IMR-90 (cell line): Measurements from ENCODE around the gene ZNF565. TPM values are rescaled to one million over a fixed set of nuclear protein-coding genes. Genes with fewer than 3 reads are reported as not detected.

Experiments used
- ATAC-seq: fragments of 200-7000 bp; cut with Tn5 transposase; 2 replicates; pipeline ENCODE4 v1.9.1; 2020; ENCODE audit warnings: low read depth, mild to moderate bottlenecking, moderate library complexity
- BruUV-seq: library from RNA; stranded (reverse); fragments of 400-500 nt; replicated peaks from 2 replicates; lab custom pipeline; 2021; lab: Mats Ljungman, UMichigan
- CTCF ChIA-PET: fragments of 300-600 bp; formaldehyde crosslinking; extraction: SDS; loops from one replicate; lab custom pipeline; 2021; ENCODE audit warnings: antibody characterized with exemption; lab: Yijun Ruan, JAX
- POLR2A ChIA-PET: fragments of 300-600 bp; sonication (Branson Sonifier 250); formaldehyde crosslinking; loops from one replicate; lab custom pipeline; 2022; ENCODE audit warnings: antibody characterized with exemption; ENCODE audit not compliant: unreplicated experiment; lab: Charles Lee
- DNase-seq: peaks from one replicate; pipeline ENCODE4 v3.0.0; 2013
- H2AFZ ChIP-seq: replicated peaks from 2 replicates; pipeline ENCODE3; 2013; ENCODE audit warnings: low read length, mild to moderate bottlenecking; ENCODE audit not compliant: poor library complexity
- H2AK5ac ChIP-seq: 2 replicates; pipeline ENCODE4 v1.6.1; 2013; ENCODE audit warnings: low read depth, low read length, inconsistent platforms
- H2AK9ac ChIP-seq: replicated peaks from 2 replicates; pipeline ENCODE3; 2013; ENCODE audit warnings: mild to moderate bottlenecking, low read depth, low read length, moderate library complexity; ENCODE audit not compliant: poor library complexity
- H2BK120ac ChIP-seq: 2 replicates; pipeline ENCODE4 v1.6.1; 2013; ENCODE audit warnings: low read depth, low read length, inconsistent platforms
- H2BK15ac ChIP-seq: 3 replicates; pipeline ENCODE4 v1.6.1; 2013; ENCODE audit warnings: low read depth, low read length, inconsistent platforms
- H2BK20ac ChIP-seq: 2 replicates; pipeline ENCODE4 v1.6.1; 2013; ENCODE audit warnings: low read depth, mild to moderate bottlenecking, inconsistent platforms, low read length, moderate library complexity
- H2BK5ac ChIP-seq: 2 replicates; pipeline ENCODE4 v1.6.1; 2013; ENCODE audit warnings: mild to moderate bottlenecking, low read depth, low read length, inconsistent platforms; ENCODE audit not compliant: poor library complexity, severe bottlenecking
- H3K14ac ChIP-seq: replicated peaks from 2 replicates; pipeline ENCODE4 v1.6.1; 2013; ENCODE audit warnings: low read depth, low read length, inconsistent platforms
- H3K18ac ChIP-seq: 2 replicates; pipeline ENCODE4 v1.6.1; 2013; ENCODE audit warnings: low read depth, low read length, control low read depth
- H3K23ac ChIP-seq: 2 replicates; pipeline ENCODE4 v1.6.1; 2013; ENCODE audit warnings: low read depth, low read length, inconsistent platforms
- H3K27ac ChIP-seq: 2 replicates; pipeline ENCODE4 v1.5.1; 2013; ENCODE audit warnings: mild to moderate bottlenecking, control low read depth, low read length; ENCODE audit not compliant: insufficient read depth
- H3K27me3 ChIP-seq: 2 replicates; pipeline ENCODE4 v1.6.1; 2013; ENCODE audit warnings: low read length; ENCODE audit not compliant: control insufficient read depth, insufficient read depth
- H3K36me3 ChIP-seq: 2 replicates; pipeline ENCODE4 v1.6.1; 2013; ENCODE audit warnings: low read length, mixed read lengths; ENCODE audit not compliant: control insufficient read depth, insufficient read depth
- H3K4ac ChIP-seq: 2 replicates; pipeline ENCODE4 v1.6.1; 2013; ENCODE audit warnings: low read depth, low read length, inconsistent platforms
- H3K4me1 ChIP-seq: 2 replicates; pipeline ENCODE4 v1.6.1; 2013; ENCODE audit warnings: low read length, mixed read lengths; ENCODE audit not compliant: control insufficient read depth, insufficient read depth
- H3K4me2 ChIP-seq: 2 replicates; pipeline ENCODE4 v1.6.1; 2013; ENCODE audit warnings: low read depth, mild to moderate bottlenecking, control low read depth, low read length, moderate library complexity
- H3K4me3 ChIP-seq: 2 replicates; pipeline ENCODE4 v1.5.1; 2013; ENCODE audit warnings: low read depth, mild to moderate bottlenecking, control low read depth, low read length, moderate library complexity; ENCODE audit not compliant: insufficient read depth
- H3K56ac ChIP-seq: 2 replicates; pipeline ENCODE4 v1.6.1; 2013; ENCODE audit warnings: low read length, inconsistent platforms; ENCODE audit not compliant: insufficient read depth; ENCODE audit errors: extremely low read depth
- H3K79me1 ChIP-seq, 2 experiments: 2 replicates each; pipeline ENCODE4 v1.6.1; 2013; ENCODE audit warnings: low read length in 2 of 2, inconsistent platforms in 1 of 2, low read depth in 1 of 2
- H3K9ac ChIP-seq: 2 replicates; pipeline ENCODE4 v1.6.1; 2013; ENCODE audit warnings: low read depth, low read length, control low read depth
- H3K9me1 ChIP-seq: 2 replicates; pipeline ENCODE4 v1.6.1; 2013; ENCODE audit warnings: low read length, inconsistent platforms; ENCODE audit not compliant: insufficient read depth
- H3K9me3 ChIP-seq: 2 replicates; pipeline ENCODE4 v1.6.1; 2013; ENCODE audit warnings: low read length; ENCODE audit not compliant: control insufficient read depth, insufficient read depth
- H4K20me1 ChIP-seq: 2 replicates; pipeline ENCODE4 v1.6.1; 2013; ENCODE audit warnings: low read length, inconsistent platforms; ENCODE audit not compliant: insufficient read depth
- H4K5ac ChIP-seq: 2 replicates; pipeline ENCODE4 v1.6.1; 2013; ENCODE audit warnings: mild to moderate bottlenecking, low read depth, low read length, control low read depth
- H4K8ac ChIP-seq, 2 experiments: 2 replicates each; pipeline ENCODE4 v1.6.1; 2013; ENCODE audit warnings: low read depth in 2 of 2, low read length in 2 of 2, control low read depth in 1 of 2, inconsistent platforms in 1 of 2
- H4K91ac ChIP-seq: 2 replicates; pipeline ENCODE4 v1.6.1; 2013; ENCODE audit warnings: low read depth, low read length, inconsistent platforms; ENCODE audit not compliant: insufficient read depth
- BHLHE40 ChIP-seq: fragments of 150-350 bp; IDR thresholded peaks from 2 replicates; pipeline ENCODE4 v1.6.1; 2016; ENCODE audit warnings: mild to moderate bottlenecking, low read depth, low read length
- CEBPB ChIP-seq: IDR thresholded peaks from 2 replicates; pipeline ENCODE4 v1.6.1; 2012; ENCODE audit warnings: low read depth, low read length, improper control_type of control experiment
- CHD1 ChIP-seq: IDR thresholded peaks from 2 replicates; pipeline ENCODE4 v1.6.1; 2012; ENCODE audit warnings: low read depth, low read length, improper control_type of control experiment
- FOS ChIP-seq: fragments of 150-350 bp; IDR thresholded peaks from 2 replicates; pipeline ENCODE4 v1.6.1; 2016; ENCODE audit warnings: low read depth, low read length
- MAFK ChIP-seq: IDR thresholded peaks from 2 replicates; pipeline ENCODE4 v1.6.1; 2012; ENCODE audit warnings: low read depth, low read length, improper control_type of control experiment
- MAZ ChIP-seq: IDR thresholded peaks from 2 replicates; pipeline ENCODE4 v1.6.1; 2012; ENCODE audit warnings: low read depth, mild to moderate bottlenecking, low read length, improper control_type of control experiment, moderate library complexity, borderline replicate concordance
- MXI1 ChIP-seq: IDR thresholded peaks from 2 replicates; pipeline ENCODE4 v1.6.1; 2012; ENCODE audit warnings: low read depth, mild to moderate bottlenecking, low read length, moderate library complexity, borderline replicate concordance
- NFE2L2 ChIP-seq: fragments of 150-350 bp; IDR thresholded peaks from 2 replicates; pipeline ENCODE4 v1.6.1; 2016; ENCODE audit warnings: low read depth, mild to moderate bottlenecking, low read length
- POLR2A ChIP-seq: IDR thresholded peaks from 2 replicates; pipeline ENCODE4 v1.6.1; 2012; ENCODE audit warnings: mild to moderate bottlenecking, low read depth, low read length
- RAD21 ChIP-seq: IDR thresholded peaks from 2 replicates; pipeline ENCODE4 v1.6.1; 2012; ENCODE audit warnings: low read length, improper control_type of control experiment
- RCOR1 ChIP-seq: IDR thresholded peaks from 2 replicates; pipeline ENCODE4 v1.6.1; 2012; ENCODE audit warnings: mild to moderate bottlenecking, low read length, improper control_type of control experiment; ENCODE audit not compliant: insufficient replicate concordance
- RFX5 ChIP-seq: IDR thresholded peaks from 2 replicates; pipeline ENCODE4 v1.8.0; 2012; ENCODE audit warnings: low read depth, mild to moderate bottlenecking, low read length, moderate library complexity
- SMC3 ChIP-seq: fragments of 150-350 bp; IDR thresholded peaks from 2 replicates; pipeline ENCODE4 v1.6.1; 2016; ENCODE audit warnings: low read depth, mild to moderate bottlenecking, antibody characterized with exemption, low read length, moderate library complexity
- WGBS, 2 experiments: methylation state at CpG; one replicate each; pipeline versions ENCODE4 v1.1.5 to v1.1.7; 2013; ENCODE audit warnings: missing lambda C conversion rate in 2 of 2; ENCODE audit not compliant: insufficient read length in 1 of 2; ENCODE audit errors: extremely low coverage in 2 of 2; 5-methylcytosine and 5-hydroxymethylcytosine counted together
- dilution Hi-C: fragments of 300-500 bp; cut with HindIII; formaldehyde crosslinking; loops from one replicate; pipeline ENCODE4 v1.14.3; 2018; ENCODE audit warnings: low sequenced_read_pairs; ENCODE audit not compliant: unreplicated experiment
- in situ Hi-C: fragments of 300-500 bp; cut with MboI; formaldehyde crosslinking; loops from 3 replicates; pipeline ENCODE4 v1.14.3; 2019; ENCODE audit warnings: low sequenced_read_pairs, inconsistent platforms, mixed read lengths
- intact Hi-C: fragments of 100-400 bp; cut with micrococcal nuclease; formaldehyde crosslinking; loops from 2 replicates; pipeline ENCODE4 v1.10.0; 2022
- polyA plus RNA-seq, 3 experiments: library from polyadenylated mRNA; depleted of rRNA; stranded (reverse); fragments of >200 nt; gene quantifications; 2 replicates each; pipeline ENCODE4 v1.2.3, GENCODE V29; 2012; ENCODE audit warnings: low replicate concordance in 1 of 3
- total RNA-seq: library from RNA; depleted of rRNA; stranded (reverse); fragments of >200 nt; gene quantifications from 2 replicates; pipeline ENCODE4 v1.2.3, GENCODE V29; 2012
- TF ChIP-seq, protein P1 (sequence below): fragments of 150-350 bp; IDR thresholded peaks from 2 replicates; pipeline ENCODE4 v1.6.1; 2017; ENCODE audit warnings: mild to moderate bottlenecking, antibody characterized with exemption, low read length, low read depth
- TF ChIP-seq, protein P2 (sequence below): conservative IDR thresholded peaks from 2 replicates; pipeline ENCODE4 v1.5.1; 2012; ENCODE audit warnings: mild to moderate bottlenecking, low read depth, low read length, improper control_type of control experiment
- TF ChIP-seq, protein P3 (sequence below): fragments of 150-350 bp; IDR thresholded peaks from 2 replicates; pipeline ENCODE4 v1.6.1; 2016; ENCODE audit warnings: low read depth, mild to moderate bottlenecking, low read length, moderate library complexity, borderline replicate concordance

The ZNF565 gene
- total and polyA plus RNA-seq, 2 of the 4 experiments (the other 2 are of a cell fraction), result 2.3 to 7.5 TPM

DNA sequence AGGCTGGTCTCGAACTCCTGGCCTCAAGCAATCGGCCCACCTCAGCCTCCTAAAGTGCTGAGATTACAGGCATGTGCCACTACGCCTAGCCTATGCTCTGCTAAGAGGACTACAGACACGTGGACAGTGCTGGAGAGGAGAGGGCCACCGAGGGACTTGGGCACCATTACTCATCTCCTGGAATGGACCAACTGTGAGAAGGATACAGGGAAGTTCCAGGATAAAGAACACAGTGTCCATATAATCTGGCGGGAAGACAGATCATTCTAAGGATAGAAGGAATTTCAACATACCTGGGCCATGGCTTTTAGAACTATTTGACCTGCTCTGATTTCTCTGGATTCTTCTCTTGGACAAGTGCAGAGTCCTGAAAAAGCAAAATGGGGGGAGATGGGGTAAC lies 12.8 kb downstream of the ZNF565 start:
- BruUV-seq, result no TSS peak
- H2BK120ac ChIP-seq, result no peak overlapping the region
- H3K27ac ChIP-seq, result no peak overlapping the region
- no peak overlapping the region for H3K23ac ChIP-seq
- no peak overlapping the region for H2BK20ac ChIP-seq
- no peak overlapping the region for H3K4me2 ChIP-seq
- peaks cover 7% of the 10 kb centered on the region for H3K36me3 ChIP-seq
- no peak overlapping the region for H4K91ac ChIP-seq
- ChIA-PET POLR2A (no interaction called here), CTCF (no interaction called here)
- TF ChIP-seq FOS (no peak), MAFK (no peak), RAD21 (no peak), RFX5 (no peak), CEBPB (no peak), RCOR1 (no peak), MAZ (no peak), MXI1 (no peak), CHD1 (no peak), POLR2A (no peak), SMC3 (no peak), BHLHE40 (no peak), NFE2L2 (no peak)
- TF ChIP-seq, protein P1, sequence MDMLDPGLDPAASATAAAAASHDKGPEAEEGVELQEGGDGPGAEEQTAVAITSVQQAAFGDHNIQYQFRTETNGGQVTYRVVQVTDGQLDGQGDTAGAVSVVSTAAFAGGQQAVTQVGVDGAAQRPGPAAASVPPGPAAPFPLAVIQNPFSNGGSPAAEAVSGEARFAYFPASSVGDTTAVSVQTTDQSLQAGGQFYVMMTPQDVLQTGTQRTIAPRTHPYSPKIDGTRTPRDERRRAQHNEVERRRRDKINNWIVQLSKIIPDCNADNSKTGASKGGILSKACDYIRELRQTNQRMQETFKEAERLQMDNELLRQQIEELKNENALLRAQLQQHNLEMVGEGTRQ, result no peak
- TF ChIP-seq, protein P2, sequence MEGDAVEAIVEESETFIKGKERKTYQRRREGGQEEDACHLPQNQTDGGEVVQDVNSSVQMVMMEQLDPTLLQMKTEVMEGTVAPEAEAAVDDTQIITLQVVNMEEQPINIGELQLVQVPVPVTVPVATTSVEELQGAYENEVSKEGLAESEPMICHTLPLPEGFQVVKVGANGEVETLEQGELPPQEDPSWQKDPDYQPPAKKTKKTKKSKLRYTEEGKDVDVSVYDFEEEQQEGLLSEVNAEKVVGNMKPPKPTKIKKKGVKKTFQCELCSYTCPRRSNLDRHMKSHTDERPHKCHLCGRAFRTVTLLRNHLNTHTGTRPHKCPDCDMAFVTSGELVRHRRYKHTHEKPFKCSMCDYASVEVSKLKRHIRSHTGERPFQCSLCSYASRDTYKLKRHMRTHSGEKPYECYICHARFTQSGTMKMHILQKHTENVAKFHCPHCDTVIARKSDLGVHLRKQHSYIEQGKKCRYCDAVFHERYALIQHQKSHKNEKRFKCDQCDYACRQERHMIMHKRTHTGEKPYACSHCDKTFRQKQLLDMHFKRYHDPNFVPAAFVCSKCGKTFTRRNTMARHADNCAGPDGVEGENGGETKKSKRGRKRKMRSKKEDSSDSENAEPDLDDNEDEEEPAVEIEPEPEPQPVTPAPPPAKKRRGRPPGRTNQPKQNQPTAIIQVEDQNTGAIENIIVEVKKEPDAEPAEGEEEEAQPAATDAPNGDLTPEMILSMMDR, result no peak
- TF ChIP-seq, protein P3, sequence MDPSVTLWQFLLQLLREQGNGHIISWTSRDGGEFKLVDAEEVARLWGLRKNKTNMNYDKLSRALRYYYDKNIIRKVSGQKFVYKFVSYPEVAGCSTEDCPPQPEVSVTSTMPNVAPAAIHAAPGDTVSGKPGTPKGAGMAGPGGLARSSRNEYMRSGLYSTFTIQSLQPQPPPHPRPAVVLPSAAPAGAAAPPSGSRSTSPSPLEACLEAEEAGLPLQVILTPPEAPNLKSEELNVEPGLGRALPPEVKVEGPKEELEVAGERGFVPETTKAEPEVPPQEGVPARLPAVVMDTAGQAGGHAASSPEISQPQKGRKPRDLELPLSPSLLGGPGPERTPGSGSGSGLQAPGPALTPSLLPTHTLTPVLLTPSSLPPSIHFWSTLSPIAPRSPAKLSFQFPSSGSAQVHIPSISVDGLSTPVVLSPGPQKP, result no peak
- no peak overlapping the region for H2BK15ac ChIP-seq
- no peak overlapping the region for H2AFZ ChIP-seq
- no peak overlapping the region for H4K8ac ChIP-seq
- H4K5ac ChIP-seq, result no peak overlapping the region
- H3K79me1 ChIP-seq, result peaks cover 3 to 8% of the 10 kb centered on the region in 2 experiments; a peak in 2 of 4 replicates
- 100% methylated on average over 1 of the region's 6 CpGs; no CpG with 5 or more reads in 1 of the 2 experiments for WGBS, 2 experiments
- no peaks in the 10 kb centered on the region for H3K9me3 ChIP-seq
- H3K9ac ChIP-seq, result no peak overlapping the region
- H3K4ac ChIP-seq, result no peak overlapping the region
- H3K4me3 ChIP-seq, result no peak overlapping the region
- H2AK5ac ChIP-seq, result no peak overlapping the region
- no peaks in the 10 kb centered on the region for H3K4me1 ChIP-seq
- H2AK9ac ChIP-seq, result no peak overlapping the region
- intact Hi-C loops (no loop called here), dilution Hi-C loops (no loop called here), in situ Hi-C loops (loop anchor here (25.0 kb wide), 1 partner anchor 1011 kb away; the partner anchor contains the start of genes ZNF383 and ZNF585B)
- no peak overlapping the region for H2BK5ac ChIP-seq
- ATAC-seq (no peak), DNase-seq (no peak)
- no peak overlapping the region for H3K14ac ChIP-seq
- H3K56ac ChIP-seq, result no peak overlapping the region
- H4K20me1 ChIP-seq, result no peaks in the 10 kb centered on the region
- no peak overlapping the region for H3K18ac ChIP-seq
- no peaks in the 10 kb centered on the region for H3K9me1 ChIP-seq
- no peaks in the 10 kb centered on the region for H3K27me3 ChIP-seq
